Ishikawa (cell line): ENCODE measurements around the gene ITPRID2.

ENCODE experiments used
- CEBPB ChIP-seq: IDR thresholded peaks from 2 replicates; pipeline ENCODE4 v1.6.1; 2012
- CREB1 ChIP-seq: IDR thresholded peaks from 2 replicates; pipeline ENCODE4 v1.6.1; 2012; ENCODE audit warnings: low read depth
- EGR1 ChIP-seq: IDR thresholded peaks from 2 replicates; pipeline ENCODE4 v1.6.1; 2012
- EP300 ChIP-seq: IDR thresholded peaks from 2 replicates; pipeline ENCODE4 v1.6.1; 2012; ENCODE audit warnings: borderline replicate concordance
- FOXM1 ChIP-seq: IDR thresholded peaks from 2 replicates; pipeline ENCODE4 v1.6.1; 2012; ENCODE audit warnings: low read depth, borderline replicate concordance
- MAX ChIP-seq: IDR thresholded peaks from 2 replicates; pipeline ENCODE4 v1.6.1; 2012
- NFIC ChIP-seq: IDR thresholded peaks from 2 replicates; pipeline ENCODE4 v1.6.1; 2012
- RAD21 ChIP-seq: IDR thresholded peaks from 2 replicates; pipeline ENCODE4 v1.6.1; 2012; ENCODE audit warnings: low read depth
- REST ChIP-seq: IDR thresholded peaks from 2 replicates; pipeline ENCODE4 v1.6.1; 2012; ENCODE audit warnings: low read depth, mild to moderate bottlenecking
- TAF1 ChIP-seq: IDR thresholded peaks from 2 replicates; pipeline ENCODE4 v1.6.1; 2012; ENCODE audit warnings: low read depth, mild to moderate bottlenecking
- TCF12 ChIP-seq: IDR thresholded peaks from 2 replicates; pipeline ENCODE4 v1.6.1; 2012; ENCODE audit warnings: low read depth
- TEAD4 ChIP-seq: IDR thresholded peaks from 2 replicates; pipeline ENCODE4 v1.6.1; 2012
- USF1 ChIP-seq: IDR thresholded peaks from 2 replicates; pipeline ENCODE4 v1.6.1; 2012
- YY1 ChIP-seq: IDR thresholded peaks from 2 replicates; pipeline ENCODE4 v1.6.1; 2012; ENCODE audit warnings: low read depth
- ZBTB7A ChIP-seq: IDR thresholded peaks from 2 replicates; pipeline ENCODE4 v1.6.1; 2012; ENCODE audit warnings: low read depth

Gene ITPRID2

GRCh38 chr2:181891966-181892798 lies 652 bp downstream of the ITPRID2 start:
- TF ChIP-seq RAD21, result no peak
- no peak for TF ChIP-seq TCF12
- peak; percentile 85; the same call in 1 of the 2 replicates for TF ChIP-seq MAX
- no peak for TF ChIP-seq USF1
- no peak for TF ChIP-seq CREB1
- peak; percentile 33; the same call in 1 of the 2 replicates for TF ChIP-seq NFIC
- no peak for TF ChIP-seq EP300
- TF ChIP-seq EGR1, result no peak
- TF ChIP-seq CEBPB, result no peak
- TF ChIP-seq ZBTB7A, result peak; percentile 86
- no peak for TF ChIP-seq TEAD4
- 0 out of 2 replicates have a peak, but pooled peaks have one; percentile 32 for TF ChIP-seq REST
- no peak for TF ChIP-seq FOXM1
- TF ChIP-seq YY1, result peak; percentile 38; the same call in 1 of the 2 replicates
- TF ChIP-seq TAF1, result peak; percentile 57; the same call in 1 of the 2 replicates

GRCh38 chr2:181892799-181893435 lies 1.4 kb downstream of the ITPRID2 start:
- TF ChIP-seq TAF1 (no peak), MAX (no peak), ZBTB7A (no peak), YY1 (no peak), EGR1 (no peak), EP300 (no peak), USF1 (no peak), TCF12 (no peak)

- TF ChIP-seq EP300 (no peak), REST (no peak), EGR1 (no peak), TAF1 (no peak), YY1 (no peak), RAD21 (no peak), NFIC (no peak), TCF12 (no peak), ZBTB7A (no peak), TEAD4 (no peak), USF1 (no peak), FOXM1 (no peak), CEBPB (no peak), MAX (no peak), CREB1 (no peak)
These were observed 2.9 kb downstream of the ITPRID2 start for GRCh38 chr2:181894381-181894780.

- TF ChIP-seq USF1 (no peak), NFIC (no peak), MAX (no peak), TEAD4 (no peak), REST (no peak), YY1 (no peak), CREB1 (no peak)
These were observed 4.3 kb downstream of the ITPRID2 start for GRCh38 chr2:181895818-181896217.
